NCI-H345 (cell line): ENCODE measurements around the gene GOLGA8J.
"Not testable (repeated sequence)": the region's sequence is repeated elsewhere in the genome, so short reads cannot be mapped to it uniquely, and the experiment has no call there.

Experiments used
- DNase-seq: peaks from one replicate; lab custom pipeline; 2025; lab: John Stamatoyannopoulos, UW

GOLGA8J gene

GRCh38 chr15:30073915-30074314 is 8.8 kb upstream of the GOLGA8J start:
- no peak for DNase-seq

GRCh38 chr15:30080816-30081215 is 1.9 kb upstream of the GOLGA8J start:
- DNase-seq: not testable (repeated sequence)

- DNase-seq: not testable (repeated sequence)
Measured at GRCh38 chr15:30097827-30098226, 15.1 kb downstream of the GOLGA8J start.

GRCh38 chr15:30102890-30103289 is 20.1 kb downstream of the GOLGA8J start:
- DNase-seq: not testable (repeated sequence)

GRCh38 chr15:30103941-30104507 is 21.3 kb downstream of the GOLGA8J start:
- not testable (repeated sequence) for DNase-seq

- DNase-seq: not testable (repeated sequence)
Measured at GRCh38 chr15:30110591-30110990, 27.8 kb downstream of the GOLGA8J start.

- DNase-seq: not testable (repeated sequence)
Measured at GRCh38 chr15:30130066-30130465, 47.3 kb downstream of the GOLGA8J start.

GRCh38 chr15:30134751-30135150 is 52.0 kb downstream of the GOLGA8J start, which contains the start of gene GOLGA8T:
TSS of gene GOLGA8T (plus strand) at chr15:30135051. CDS start at chr15:30135149, 98 bp downstream.
- DNase-seq: not testable (repeated sequence)
